ENCODE results near the gene PRMT1.
"Not testable (repeated sequence)": the region's sequence is repeated elsewhere in the genome, so short reads cannot be mapped to it uniquely, and the experiment has no call there.

PRMT1 gene

GRCh38 chr19:49677231-49677900, at the start of gene PRMT1:
Gene PRMT1, plus strand, starts transcription at chr19:49677271. Its CDS starts 10 bp downstream, at chr19:49677281.
- ATAC-seq (no peak), DNase-seq (peak; percentile 66)

DNA sequence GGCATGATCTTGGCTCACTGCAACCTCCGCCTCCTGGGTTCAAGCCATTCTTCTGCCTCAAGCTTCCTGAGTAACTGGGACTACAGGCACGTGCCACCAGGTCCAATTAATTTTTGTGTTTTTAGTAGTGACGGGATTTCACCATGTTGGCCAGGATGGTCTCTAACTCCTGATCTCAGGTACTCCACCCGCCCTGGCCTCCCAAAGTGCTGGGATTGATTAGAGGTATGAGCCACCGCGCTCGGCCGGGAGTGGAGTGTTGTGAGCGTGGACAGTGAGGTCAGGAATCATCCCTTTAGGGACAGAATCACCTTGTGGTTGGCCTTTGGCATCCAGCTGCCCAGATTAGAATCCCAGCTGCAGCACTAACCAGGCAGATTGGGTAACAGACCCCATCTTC, 47.4 kb upstream of the PRMT1 start:
- ATAC-seq = no peak
- no peak for DNase-seq

DNA sequence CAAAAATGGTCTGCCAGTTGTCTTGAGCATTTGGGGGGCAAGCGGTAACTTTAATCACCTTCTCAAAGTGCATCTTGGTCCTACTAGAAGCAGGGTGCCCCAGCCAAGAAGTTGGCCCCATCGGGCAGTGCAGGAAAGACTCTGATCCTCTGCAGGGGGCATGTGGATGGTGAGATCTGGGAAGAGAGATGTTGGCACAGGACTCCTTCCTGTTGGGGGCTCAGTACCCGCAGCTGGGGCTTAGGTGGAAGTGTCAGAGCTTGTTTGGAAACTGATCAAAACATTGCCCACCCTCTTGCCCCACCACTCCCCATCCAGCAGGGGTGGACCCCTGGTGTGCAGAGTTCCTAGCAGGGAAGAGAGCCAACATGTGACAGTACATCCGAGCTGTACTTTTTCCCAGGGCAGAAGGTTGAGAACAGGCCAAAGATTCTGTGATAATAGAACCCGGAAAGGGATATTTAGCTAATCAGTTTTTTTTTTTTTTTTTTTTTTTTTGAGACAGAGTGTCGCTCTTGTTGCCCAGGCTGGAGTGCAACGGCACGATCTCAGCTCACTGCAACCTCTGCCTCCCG, 46.0 kb upstream of the PRMT1 start:
- ATAC-seq = no peak

GRCh38 chr19:49631610-49632192, 45.4 kb upstream of the PRMT1 start:
- ATAC-seq = no peak
- DNase-seq = no peak

More for the DNA sequence above, 46.0 kb upstream of the PRMT1 start:
- DNase-seq = no peak

- ATAC-seq (no peak), DNase-seq (no peak)
These were observed 44.5 kb upstream of the PRMT1 start for GRCh38 chr19:49632576-49632975.

GRCh38 chr19:49633273-49633672, 43.8 kb upstream of the PRMT1 start:
- not testable (repeated sequence) for DNase-seq, ATAC-seq

DNA sequence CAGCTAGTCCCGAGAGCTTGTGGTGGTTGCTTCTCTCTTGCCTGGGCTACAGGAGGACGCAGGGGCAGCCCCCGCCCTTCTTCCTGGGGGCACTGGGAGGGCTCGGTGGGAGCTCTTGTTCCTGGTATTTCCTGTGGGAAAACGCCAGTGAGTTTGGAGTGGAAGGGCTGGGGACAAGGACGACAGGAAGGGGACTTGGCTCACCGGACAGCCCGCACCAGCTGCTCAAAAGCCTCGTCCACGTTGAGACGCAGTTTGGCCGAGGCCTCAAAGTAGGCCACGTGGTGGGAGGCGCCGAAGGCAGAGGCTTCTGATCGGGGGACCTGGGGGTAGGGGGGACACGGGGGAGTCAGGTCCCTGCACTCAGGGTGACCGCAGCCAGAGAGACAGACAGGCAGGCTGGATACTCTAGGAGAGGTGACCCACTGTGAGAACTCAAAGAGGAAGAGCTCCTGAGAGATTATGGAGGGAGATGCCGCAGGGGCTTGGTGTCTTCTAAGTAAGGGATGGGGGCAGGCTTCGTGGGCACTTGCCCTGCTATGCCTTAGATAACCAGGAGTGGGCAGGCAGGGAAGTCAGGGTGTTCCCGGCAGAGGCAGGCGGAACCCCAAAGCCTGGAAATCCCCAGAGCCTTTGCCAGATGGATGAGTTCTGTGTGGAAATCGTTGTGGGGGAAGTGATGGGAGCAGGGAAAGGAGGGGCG, 41.4 kb upstream of the PRMT1 start:
- ATAC-seq = no peak
- DNase-seq = no peak

GRCh38 chr19:49636233-49636932, 40.7 kb upstream of the PRMT1 start:
- ATAC-seq (no peak), DNase-seq (no peak)

DNA sequence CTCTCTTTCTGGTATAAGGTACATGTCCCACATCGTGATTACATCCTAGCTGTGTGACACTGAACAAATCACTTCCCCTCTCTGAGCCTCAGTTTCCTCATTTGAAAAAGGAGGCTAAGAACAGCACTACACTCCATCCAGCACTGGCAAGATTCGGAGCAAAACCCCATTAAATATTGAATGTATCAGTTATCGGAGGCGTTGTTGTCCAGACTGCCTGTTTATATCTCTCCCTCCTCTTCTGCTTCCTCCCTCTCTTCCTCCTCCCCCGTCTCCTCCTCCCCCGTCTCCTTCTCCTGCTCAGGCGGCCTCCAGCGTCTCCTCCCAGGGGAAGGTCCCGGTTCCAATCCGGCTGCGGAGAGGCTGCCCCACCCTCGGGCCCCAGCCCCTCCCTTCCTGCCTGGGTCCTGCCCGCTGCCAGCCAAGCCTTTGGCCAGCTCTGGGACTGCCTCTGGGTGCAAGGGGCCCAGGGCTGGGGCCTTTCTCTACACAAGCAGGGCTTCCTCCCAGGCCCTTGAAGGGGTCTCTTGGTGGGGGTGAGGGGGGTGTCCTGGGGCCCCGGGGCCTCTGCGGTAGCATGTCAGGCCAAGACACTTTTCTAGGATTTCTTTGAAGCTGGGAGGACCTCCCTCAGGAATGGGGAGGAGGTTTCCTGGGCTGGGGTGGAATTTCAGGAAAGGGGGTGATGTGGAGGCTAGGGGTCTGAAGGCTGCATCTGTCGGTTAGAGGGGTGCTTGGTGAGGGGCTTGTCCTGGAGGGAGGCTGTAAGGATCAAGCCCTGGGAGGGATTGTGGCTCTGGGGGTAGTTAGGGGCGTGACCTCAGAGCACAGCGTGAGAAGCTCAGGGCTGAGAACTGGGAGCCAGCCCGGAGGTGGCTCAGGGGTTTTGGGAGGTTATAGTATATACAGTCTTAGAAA, 39.0 kb upstream of the PRMT1 start:
- DNase-seq = peak; percentile 25
- ATAC-seq = no peak

DNA sequence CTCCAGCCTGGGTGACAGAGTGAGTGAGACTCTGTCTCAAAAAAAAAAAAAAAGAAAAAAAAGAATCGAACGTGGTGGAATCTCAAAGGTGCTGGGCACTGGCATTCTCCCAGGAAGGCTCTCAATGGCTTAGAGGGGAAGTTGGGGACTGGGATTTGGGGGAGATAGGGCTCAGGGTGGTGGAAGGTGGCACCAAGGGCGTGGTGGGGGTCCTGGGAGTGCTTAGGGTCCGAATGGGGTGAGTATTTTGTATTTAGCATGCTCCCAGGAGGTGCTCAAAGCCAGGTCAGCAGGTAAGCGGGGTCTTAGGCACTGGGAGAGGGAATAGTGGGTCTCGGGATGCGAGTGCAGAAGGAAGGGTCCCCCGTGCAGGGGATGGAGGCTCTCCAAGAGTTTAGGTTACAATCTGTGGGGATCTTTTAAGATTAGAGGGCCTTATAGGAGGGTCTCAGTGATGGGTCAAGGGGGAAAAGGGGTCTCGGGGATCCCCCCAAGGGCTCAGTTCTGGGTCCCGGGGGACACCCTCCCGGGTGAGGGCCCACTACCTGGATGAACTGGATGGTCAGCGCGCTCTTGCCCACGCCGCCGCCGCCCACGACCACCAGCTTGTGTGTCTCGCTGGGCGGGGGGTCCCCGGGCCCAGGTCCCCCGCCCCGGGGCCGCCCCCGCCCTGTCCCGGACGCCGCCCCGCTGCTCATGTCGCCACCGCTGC, 37.5 kb upstream of the PRMT1 start:
- DNase-seq (no peak), ATAC-seq (no peak)

- peak; percentile 100 for DNase-seq
These were observed 36.8 kb upstream of the PRMT1 start, which contains the start of gene RRAS for GRCh38 chr19:49640113-49640898. Gene RRAS, minus strand, starts transcription at chr19:49640143. Its CDS starts 45 bp downstream, at chr19:49640098.

GRCh38 chr19:49641688-49642491, 35.2 kb upstream of the PRMT1 start, which contains the start of gene SCAF1:
Gene SCAF1, plus strand, starts transcription at chr19:49642209. Its CDS starts 2,818 bp downstream, at chr19:49645027.
- peak; percentile 71 for ATAC-seq
- peak; percentile 99 for DNase-seq

More at GRCh38 chr19:49640113-49640898, 36.8 kb upstream of the PRMT1 start, which contains the start of gene RRAS:
- peak; percentile 80 for ATAC-seq

DNA sequence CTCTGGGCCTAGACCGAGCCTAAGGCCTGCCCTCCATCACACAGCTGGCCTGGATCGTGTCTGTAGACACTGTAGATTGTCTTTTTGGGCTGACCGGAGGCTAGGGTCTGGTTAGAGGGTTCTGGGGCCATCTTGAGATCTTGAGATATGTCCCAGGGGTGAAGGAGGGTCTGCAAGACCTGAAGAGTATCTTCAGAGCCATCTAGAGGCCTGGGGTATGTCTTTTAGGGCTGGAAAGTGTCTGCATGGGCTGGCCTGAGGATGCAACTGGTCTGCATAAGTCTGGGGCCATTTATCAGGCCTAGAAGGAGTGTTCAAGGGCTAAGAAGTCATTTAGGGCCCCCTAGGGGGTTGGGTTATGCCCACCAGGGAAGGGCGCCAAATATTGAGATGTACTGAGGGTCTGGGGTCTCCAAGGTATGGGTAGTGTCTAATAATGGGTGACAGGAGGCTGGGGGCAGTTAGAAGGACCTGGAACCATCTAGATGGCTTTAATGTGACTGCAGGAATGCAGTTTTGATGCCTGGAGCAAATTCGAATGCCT, 34.5 kb upstream of the PRMT1 start:
- ATAC-seq (no peak), DNase-seq (no peak)

DNA sequence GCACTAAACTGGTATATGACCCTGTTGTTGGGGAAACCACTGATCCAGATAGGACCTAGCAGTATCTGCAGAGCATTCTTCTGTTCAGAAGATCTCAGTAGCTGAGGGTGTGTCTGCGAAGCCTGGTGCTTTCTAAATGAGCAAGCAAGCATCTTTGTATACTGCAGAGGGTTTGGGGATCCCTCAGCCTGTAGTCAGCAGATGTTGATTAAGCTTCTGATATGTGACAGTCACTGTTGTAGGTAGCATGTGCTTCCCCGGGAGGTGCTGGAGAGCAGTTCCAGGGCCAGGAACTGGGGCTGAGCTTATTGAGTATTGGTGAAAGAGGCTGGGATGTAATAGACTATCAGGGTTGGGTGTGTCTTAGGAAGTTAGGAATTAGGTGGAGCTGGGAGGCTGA, 33.6 kb upstream of the PRMT1 start:
- DNase-seq (no peak), ATAC-seq (no peak)

DNA sequence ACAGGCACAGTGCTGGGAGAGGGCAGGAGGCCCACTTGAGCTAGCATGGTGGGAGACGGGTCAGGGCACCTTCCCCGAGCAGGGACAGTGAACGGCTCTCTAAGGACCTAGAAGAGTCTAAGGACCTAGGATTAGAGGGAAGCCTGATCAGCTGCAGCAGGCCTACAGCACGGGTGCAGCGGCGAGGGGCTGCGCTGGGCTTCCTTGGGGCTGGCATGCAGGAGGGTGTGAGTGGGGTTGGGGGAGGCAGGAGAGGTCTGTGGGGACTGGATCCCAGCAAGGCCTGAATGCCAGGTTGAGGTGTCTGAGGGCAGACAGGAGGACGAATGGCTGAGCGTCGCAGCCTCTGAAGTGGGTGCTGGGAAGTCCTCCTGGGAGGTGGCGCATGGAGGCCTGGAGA, 31.5 kb upstream of the PRMT1 start:
- DNase-seq = no peak
- ATAC-seq = no peak

DNA sequence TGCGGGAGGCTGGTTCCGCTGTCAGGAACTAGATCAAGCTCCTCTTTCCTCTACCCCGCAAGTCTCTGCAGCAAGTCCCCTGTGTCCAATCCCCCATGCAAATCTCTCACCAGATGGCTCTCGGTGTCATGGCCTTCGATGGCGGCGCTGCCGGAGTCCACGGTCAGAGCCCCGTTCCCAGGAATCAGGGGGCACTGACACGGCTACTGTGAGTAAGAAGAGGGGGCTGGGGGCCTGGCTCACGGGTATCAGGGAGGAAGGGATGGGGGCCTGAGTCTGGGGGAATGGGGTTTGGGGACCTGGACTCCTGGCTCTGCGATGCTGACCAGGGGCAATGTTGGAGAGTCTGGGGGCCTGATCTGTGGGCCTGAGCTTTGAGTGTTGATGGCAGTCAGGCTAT, 31.1 kb upstream of the PRMT1 start:
- ATAC-seq (no peak), DNase-seq (no peak)

GRCh38 chr19:49646586-49646985, 30.5 kb upstream of the PRMT1 start:
- no peak for ATAC-seq
- no peak for DNase-seq
